NCI-H2029 treated with DMSO at 0.1 percent for 48 hours (cell line): ENCODE measurements around the gene HYCC1.

ENCODE experiments used
- DNase-seq: peaks from one replicate; lab custom pipeline; 2025; lab: John Stamatoyannopoulos, UW

The HYCC1 gene

DNA sequence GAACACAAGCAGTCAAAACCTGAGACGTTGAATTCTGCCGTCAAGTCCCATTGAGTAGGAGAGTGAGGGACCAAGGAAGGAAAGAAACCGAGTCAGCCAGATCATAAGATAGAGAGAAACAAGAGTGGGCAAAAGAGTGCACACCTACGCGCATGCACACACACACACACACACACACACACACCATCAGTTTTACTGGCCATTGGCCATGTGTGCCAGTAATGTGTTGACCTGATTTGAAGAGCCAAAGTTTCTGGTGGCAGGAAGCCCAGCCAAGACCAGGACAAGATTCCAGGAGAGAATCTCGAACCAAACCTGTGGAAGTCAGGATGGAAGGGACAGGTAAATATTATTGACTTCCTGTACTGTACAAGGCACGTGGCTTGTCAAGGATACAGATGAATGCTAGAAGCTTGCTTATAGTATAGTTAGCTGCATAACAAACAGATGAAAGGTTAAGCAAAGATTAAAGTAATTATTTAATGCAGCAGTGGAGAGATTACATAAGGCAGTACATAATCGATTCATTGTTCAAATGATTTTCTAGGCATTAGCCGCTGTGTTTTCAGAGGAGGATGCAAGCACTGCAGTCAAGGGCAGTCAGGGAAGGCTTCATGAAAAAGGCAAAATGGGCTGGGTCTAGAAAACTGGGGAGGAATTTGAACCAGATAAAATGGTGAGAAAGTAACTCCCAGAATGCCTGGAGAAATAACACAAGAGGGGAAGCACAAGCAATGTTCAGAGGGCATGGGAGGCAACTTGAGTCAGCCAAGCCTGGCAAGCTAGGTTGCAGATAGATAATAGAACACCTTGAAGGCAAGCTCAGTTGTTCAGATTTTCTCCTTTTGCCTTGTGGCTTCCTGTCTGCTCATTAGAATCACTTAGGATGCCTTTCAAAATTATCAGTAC, 2.7 kb upstream of the HYCC1 start:
- DNase-seq: no peak

- no peak for DNase-seq
Observed at GRCh38 chr7:23014681-23015080, 751 bp upstream of the HYCC1 start.

- DNase-seq: no peak
Observed at GRCh38 chr7:23012908-23013714, 819 bp downstream of the HYCC1 start.

GRCh38 chr7:23012186-23012585, 1.7 kb downstream of the HYCC1 start:
- DNase-seq: no peak

DNA sequence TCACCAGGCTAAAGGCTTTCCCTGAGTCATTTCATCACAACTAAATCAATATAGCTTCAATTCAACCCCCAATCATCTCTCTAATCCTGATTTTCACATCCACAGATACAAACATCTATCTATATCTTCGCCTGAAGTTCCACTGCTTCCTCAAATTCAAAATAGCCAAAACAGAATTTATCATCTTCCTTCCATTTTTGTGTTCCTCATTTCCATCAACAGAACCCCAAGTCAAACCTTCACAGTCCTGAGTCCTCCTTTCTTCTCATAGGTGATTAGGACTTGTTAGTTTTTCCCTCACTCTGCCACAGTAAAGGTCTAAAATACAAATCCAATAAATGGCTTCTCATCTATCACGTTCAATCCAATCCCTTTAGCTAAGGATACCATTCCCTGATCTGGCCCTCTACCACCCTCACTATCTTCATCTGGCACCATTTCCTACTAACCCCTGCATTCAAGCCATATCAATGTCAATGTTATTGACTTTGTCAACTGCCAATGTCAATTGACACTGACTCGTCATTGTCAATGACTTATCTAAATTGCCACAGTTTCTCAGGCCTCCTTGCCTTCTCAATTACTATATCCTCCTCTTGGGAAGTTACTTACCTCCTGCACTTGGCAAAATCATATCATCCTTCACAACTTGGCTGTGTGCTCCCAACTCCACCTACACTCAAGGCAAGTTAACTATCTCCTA, 2.6 kb downstream of the HYCC1 start:
- no peak for DNase-seq

DNA sequence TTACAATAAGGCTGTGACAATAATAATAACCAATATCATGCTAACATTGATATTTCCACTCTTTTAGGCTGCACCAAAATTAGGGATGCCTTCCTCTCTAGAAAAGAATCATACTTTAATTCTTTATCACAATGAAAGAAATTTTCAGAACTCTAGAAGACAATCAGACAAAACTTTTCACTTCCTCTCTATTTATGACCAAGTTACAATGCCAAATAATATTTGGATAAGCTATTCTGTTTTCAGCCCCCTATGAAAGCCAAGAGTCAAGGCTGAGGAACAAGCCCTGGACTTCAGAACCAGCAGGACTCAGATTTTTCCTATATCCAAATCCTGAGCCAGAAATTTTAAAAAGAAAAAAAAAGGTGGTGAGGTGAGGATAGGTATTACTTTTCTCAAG, 4.6 kb downstream of the HYCC1 start:
- no peak for DNase-seq

DNA sequence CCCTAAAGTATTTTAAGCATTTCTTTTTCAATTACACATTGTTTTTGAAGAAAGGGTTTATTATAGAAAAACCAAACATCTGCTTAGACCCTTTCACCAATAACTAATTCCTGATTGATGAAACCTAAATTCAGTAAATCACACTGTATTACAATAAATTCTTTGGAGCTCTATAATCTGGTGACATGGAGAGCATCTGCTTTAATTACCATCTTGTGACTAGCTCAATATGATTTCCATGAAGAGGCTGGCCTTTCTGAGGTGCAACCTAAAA, 9.7 kb downstream of the HYCC1 start:
- DNase-seq: no peak

DNA sequence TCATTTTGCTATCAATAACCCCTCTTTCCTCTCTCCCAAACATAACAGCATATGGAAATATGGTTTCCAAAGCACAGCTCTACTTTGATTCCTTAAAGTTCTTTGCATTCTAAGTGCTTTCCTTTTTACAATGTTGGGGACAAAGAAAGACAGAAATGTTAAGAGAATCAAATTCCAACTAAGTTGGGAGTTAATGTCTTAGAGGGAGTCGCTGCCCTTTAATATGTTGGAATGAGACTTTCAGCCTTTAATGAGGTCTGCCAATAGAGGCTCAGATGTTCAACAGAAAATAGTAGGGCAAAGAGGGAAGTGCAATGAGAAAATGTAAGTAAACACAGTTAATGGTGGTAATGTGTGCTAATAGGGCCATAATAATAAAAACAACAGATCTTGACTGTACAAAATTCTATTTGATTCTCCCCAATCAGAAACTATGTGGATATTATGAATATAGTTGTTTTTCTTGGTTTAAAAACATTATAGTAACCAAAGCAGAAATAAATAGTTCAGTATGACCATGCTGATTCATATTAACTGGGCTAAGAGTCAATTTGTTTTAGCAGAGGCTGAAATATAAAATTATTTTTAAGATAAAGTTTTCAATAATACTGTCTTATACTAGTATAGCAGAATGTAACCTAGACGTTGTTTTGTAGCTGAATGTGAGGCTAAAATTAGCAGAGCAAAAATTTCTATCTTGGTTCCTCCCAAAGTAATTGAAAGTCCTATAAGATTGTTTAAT, 10.3 kb downstream of the HYCC1 start:
- no peak for DNase-seq

- no peak for DNase-seq
Observed at GRCh38 chr7:23002698-23003097, 11.2 kb downstream of the HYCC1 start.

GRCh38 chr7:23001610-23002009, 12.3 kb downstream of the HYCC1 start:
- DNase-seq: no peak

- DNase-seq: no peak
Observed at GRCh38 chr7:23000597-23001360, 13.2 kb downstream of the HYCC1 start.

- no peak for DNase-seq
Observed at GRCh38 chr7:22998519-22998896, 15.4 kb downstream of the HYCC1 start.

DNA sequence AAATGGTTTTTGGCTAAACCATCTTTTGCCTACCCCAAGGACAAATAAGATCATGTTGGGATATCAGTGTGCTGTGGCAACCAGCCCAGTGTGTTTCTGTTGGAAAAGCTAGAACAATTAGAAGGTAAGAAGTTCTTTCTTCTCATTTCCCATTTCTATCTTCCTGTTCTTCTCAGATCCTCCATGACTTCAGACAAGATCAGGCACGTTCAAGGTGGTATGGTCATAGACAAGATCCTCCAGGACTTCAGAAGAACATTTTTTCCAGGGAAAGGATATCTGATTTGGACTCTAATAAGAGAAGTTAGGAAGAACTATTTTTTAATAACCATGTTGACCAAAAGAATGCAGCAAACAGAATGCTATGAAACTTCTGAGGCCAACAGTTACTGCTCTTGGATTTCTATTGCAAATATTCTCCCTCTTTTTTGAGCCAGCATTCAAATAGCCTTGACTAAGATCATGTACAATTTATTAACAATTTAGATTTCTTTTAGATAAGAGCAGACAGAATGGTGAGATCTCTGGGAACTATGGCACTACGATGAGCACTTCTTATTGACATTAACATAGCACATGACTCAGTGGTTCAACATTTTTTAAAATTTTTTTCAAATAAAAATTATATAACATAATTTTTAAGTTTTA, 15.9 kb downstream of the HYCC1 start:
- no peak for DNase-seq

DNA sequence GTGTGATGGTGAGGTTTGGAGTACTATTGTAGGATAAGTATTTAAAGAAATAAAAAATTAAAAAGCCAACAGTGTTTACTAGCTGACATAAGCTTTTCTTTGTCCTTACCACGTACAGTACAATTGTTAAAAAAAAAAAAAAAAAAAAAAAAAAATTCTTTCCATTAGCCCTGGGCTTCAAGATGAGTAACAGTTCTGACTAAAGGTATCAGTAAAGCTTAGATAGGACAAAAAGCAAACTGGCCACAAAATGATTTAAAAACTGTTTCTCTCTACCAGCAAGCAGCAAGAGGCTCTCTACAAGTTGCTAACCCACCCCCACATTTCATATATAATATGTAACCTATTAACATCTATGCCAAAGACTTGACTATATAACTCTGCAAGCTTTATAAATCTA, 17.5 kb downstream of the HYCC1 start:
- DNase-seq: no peak

DNA sequence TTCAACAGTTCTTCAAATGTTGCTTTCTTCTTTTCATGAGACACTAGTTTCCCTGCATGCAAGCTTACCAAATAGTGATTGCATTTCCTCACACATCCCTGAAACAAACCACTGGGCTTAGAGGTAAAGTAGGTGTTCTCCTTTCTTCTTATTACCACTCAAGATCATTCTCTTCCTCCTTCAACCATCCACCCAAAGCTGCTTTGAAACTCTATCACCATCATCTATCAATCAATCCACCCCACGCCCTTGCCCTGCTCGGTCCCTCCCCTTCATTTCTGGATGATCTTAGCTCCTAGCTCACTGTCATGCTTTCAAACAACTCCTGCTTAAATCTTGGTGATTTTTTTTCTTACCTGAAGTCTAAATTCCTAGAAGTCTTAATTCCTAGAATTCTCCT, 18.9 kb downstream of the HYCC1 start:
- no peak for DNase-seq

- DNase-seq: no peak
Observed at GRCh38 chr7:22992874-22993840, 20.8 kb downstream of the HYCC1 start.

- DNase-seq: no peak
Observed at GRCh38 chr7:22990588-22990949, 23.4 kb downstream of the HYCC1 start.

GRCh38 chr7:22989643-22990587, 24.0 kb downstream of the HYCC1 start:
- no peak for DNase-seq

- DNase-seq: no peak
Observed at GRCh38 chr7:22985436-22985835, 28.5 kb downstream of the HYCC1 start.
